HEK293T (cell line): ENCODE data around the gene FKBP7.

Source experiments
- CTCF ChIA-PET: fragments of 350-600 bp; formaldehyde crosslinking; extraction: SDS; loops from one replicate; lab custom pipeline; 2021; ENCODE audit warnings: antibody characterized with exemption, inconsistent platforms; lab: Yijun Ruan, JAX
- POLR2A ChIA-PET: fragments of 350-600 bp; formaldehyde crosslinking; extraction: SDS; loops from one replicate; lab custom pipeline; 2020; ENCODE audit warnings: antibody characterized with exemption, inconsistent platforms; lab: Yijun Ruan, JAX
- DNase-seq: peaks from one replicate; pipeline ENCODE4 v3.0.0; 2012; ENCODE audit warnings: mixed read lengths; ENCODE audit errors: extremely low spot score
- ARNT ChIP-seq: fragments of 450-650 bp; IDR thresholded peaks from 2 replicates; pipeline ENCODE4 v1.6.1; 2017; ENCODE audit warnings: mild to moderate bottlenecking
- BHLHE40 ChIP-seq: fragments of 450-650 bp; IDR thresholded peaks from 2 replicates; pipeline ENCODE4 v1.6.1; 2016; ENCODE audit warnings: mild to moderate bottlenecking, moderate library complexity, borderline replicate concordance
- CTBP1 ChIP-seq: fragments of 450-650 bp; IDR thresholded peaks from 2 replicates; pipeline ENCODE4 v1.6.1; 2016; ENCODE audit warnings: borderline replicate concordance
- ELF4 ChIP-seq: fragments of 450-650 bp; IDR thresholded peaks from 2 replicates; pipeline ENCODE4 v1.6.1; 2017; ENCODE audit warnings: antibody characterized with exemption
- FOXA1 ChIP-seq: fragments of 450-650 bp; IDR thresholded peaks from 2 replicates; pipeline ENCODE4 v1.6.1; 2016; ENCODE audit warnings: mild to moderate bottlenecking
- FOXK2 ChIP-seq: fragments of 450-650 bp; IDR thresholded peaks from 2 replicates; pipeline ENCODE4 v1.6.1; 2016; ENCODE audit warnings: mild to moderate bottlenecking
- FOXM1 ChIP-seq: fragments of 450-650 bp; IDR thresholded peaks from 2 replicates; pipeline ENCODE4 v1.6.1; 2017; ENCODE audit warnings: mild to moderate bottlenecking, borderline replicate concordance
- HDGF ChIP-seq: fragments of 450-650 bp; IDR thresholded peaks from 2 replicates; pipeline ENCODE4 v1.6.1; 2017; ENCODE audit warnings: antibody characterized with exemption, borderline replicate concordance
- L3MBTL2 ChIP-seq: fragments of 450-650 bp; conservative IDR thresholded peaks from 2 replicates; pipeline ENCODE4 v1.6.1; 2016; ENCODE audit warnings: mild to moderate bottlenecking
- LEF1 ChIP-seq: fragments of 450-650 bp; IDR thresholded peaks from 2 replicates; pipeline ENCODE4 v1.6.1; 2017; ENCODE audit warnings: mild to moderate bottlenecking, borderline replicate concordance
- NFRKB ChIP-seq: fragments of 450-650 bp; IDR thresholded peaks from 2 replicates; pipeline ENCODE4 v1.6.1; 2016; ENCODE audit warnings: mild to moderate bottlenecking, moderate library complexity
- SP1 ChIP-seq: fragments of 450-650 bp; IDR thresholded peaks from 2 replicates; pipeline ENCODE4 v1.6.1; 2017
- SUZ12 ChIP-seq: fragments of 450-650 bp; IDR thresholded peaks from 2 replicates; pipeline ENCODE4 v1.6.1; 2016; ENCODE audit warnings: mild to moderate bottlenecking
- TARDBP ChIP-seq: fragments of 450-650 bp; IDR thresholded peaks from 2 replicates; pipeline ENCODE4 v1.6.1; 2016
- ZNF384 ChIP-seq: fragments of 450-650 bp; IDR thresholded peaks from 2 replicates; pipeline ENCODE4 v1.6.1; 2016
- TF ChIP-seq, protein P1 (sequence below): fragments of 450-650 bp; IDR thresholded peaks from 2 replicates; pipeline ENCODE4 v1.6.1; 2016

Gene FKBP7

DNA sequence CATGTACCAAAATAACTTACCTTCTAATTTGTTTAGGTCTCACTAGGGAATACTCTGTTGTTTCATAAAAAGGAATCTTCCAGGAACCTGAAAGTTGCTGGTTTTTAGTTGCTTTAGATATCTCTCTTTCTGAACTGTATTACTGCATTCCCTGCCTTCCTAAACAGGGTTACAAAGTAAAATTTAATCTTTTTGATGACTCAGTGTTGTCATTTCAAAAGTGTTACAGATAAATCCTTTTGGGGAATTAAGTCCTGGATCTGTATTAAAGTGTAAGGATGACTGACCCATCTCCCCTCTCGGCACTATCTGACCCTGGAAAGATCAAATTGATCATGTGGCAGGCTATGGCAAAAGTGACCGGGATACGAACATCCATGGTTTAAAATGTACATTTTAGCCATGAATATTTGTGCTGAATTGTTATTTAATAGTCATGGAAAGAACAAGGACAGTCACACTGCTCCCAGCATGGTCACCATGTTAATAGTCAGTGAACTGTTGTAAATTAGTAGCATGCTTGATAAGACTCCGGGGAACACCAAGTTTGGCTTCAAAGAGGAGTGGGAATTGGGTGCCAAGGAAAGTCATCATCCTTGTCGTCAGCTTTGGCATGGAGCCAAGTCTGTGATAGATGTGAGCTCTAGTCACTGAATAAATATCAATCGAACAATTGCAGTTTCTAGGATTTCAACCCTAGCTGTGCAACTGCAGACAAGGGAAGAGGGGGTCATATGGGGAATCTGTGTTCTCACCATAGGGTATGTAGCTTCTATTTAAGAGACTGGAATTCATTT, 6.0 kb upstream of the FKBP7 start:
- POLR2A ChIA-PET, result interaction anchor here (1.0 kb wide), 1 partner anchor 33 kb away, joined by 3 read pairs; the partner anchor contains the start of genes PJVK and PRKRA

DNA sequence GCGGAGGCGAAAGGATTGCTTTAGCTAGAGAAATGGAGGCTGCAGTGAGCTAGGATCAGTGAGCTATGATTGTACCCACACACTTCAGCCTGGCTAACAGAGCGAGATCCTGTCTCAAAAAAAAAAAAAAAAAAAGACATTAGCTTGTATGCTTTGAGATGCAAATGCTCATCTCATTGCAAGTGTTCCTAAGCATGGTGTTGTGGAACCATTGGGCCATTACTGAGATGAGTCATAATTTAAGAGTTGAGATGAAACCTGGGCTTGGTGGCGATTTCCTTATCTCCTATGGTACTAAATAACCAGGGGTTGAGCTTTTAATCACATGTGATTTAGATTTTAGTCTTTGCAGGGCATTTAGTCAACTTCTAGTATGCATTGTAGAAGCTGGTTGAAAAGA, 4.0 kb upstream of the FKBP7 start:
- CTCF ChIA-PET, result interaction anchor here (0.7 kb wide), 1 partner anchor 15 kb away, joined by 3 read pairs; no protein-coding TSS in a partner anchor
- no peak for DNase-seq
- POLR2A ChIA-PET, result interaction anchor here (1.0 to 2.2 kb wide), 3 partner anchors 14 to 33 kb away, joined by 3 to 19 read pairs (median 3); partner anchors contain the start of genes PJVK and PRKRA
- no peak for TF ChIP-seq HDGF
- TF ChIP-seq ZNF384, result peak; percentile 60; the same call in 1 of the 2 replicates

More for the DNA sequence above, 6.0 kb upstream of the FKBP7 start:
- DNase-seq, result no peak
- TF ChIP-seq, protein P1, sequence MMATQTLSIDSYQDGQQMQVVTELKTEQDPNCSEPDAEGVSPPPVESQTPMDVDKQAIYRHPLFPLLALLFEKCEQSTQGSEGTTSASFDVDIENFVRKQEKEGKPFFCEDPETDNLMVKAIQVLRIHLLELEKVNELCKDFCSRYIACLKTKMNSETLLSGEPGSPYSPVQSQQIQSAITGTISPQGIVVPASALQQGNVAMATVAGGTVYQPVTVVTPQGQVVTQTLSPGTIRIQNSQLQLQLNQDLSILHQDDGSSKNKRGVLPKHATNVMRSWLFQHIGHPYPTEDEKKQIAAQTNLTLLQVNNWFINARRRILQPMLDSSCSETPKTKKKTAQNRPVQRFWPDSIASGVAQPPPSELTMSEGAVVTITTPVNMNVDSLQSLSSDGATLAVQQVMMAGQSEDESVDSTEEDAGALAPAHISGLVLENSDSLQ, result no peak
- TF ChIP-seq SUZ12, result no peak
- no peak for TF ChIP-seq NFRKB
- TF ChIP-seq TARDBP, result no peak
- TF ChIP-seq BHLHE40, result no peak
- TF ChIP-seq LEF1, result no peak
- no peak for TF ChIP-seq L3MBTL2
- TF ChIP-seq SP1, result no peak
- TF ChIP-seq FOXA1, result no peak
- no peak for TF ChIP-seq FOXK2
- no peak for TF ChIP-seq CTBP1
- no peak for TF ChIP-seq ELF4
- no peak for TF ChIP-seq ZNF384
- TF ChIP-seq FOXM1, result no peak
- TF ChIP-seq HDGF, result no peak
- no peak for TF ChIP-seq ARNT
- CTCF ChIA-PET, result interaction anchor here (1.1 kb wide), 1 partner anchor 12 kb away, joined by 4 read pairs; no protein-coding TSS in a partner anchor

DNA sequence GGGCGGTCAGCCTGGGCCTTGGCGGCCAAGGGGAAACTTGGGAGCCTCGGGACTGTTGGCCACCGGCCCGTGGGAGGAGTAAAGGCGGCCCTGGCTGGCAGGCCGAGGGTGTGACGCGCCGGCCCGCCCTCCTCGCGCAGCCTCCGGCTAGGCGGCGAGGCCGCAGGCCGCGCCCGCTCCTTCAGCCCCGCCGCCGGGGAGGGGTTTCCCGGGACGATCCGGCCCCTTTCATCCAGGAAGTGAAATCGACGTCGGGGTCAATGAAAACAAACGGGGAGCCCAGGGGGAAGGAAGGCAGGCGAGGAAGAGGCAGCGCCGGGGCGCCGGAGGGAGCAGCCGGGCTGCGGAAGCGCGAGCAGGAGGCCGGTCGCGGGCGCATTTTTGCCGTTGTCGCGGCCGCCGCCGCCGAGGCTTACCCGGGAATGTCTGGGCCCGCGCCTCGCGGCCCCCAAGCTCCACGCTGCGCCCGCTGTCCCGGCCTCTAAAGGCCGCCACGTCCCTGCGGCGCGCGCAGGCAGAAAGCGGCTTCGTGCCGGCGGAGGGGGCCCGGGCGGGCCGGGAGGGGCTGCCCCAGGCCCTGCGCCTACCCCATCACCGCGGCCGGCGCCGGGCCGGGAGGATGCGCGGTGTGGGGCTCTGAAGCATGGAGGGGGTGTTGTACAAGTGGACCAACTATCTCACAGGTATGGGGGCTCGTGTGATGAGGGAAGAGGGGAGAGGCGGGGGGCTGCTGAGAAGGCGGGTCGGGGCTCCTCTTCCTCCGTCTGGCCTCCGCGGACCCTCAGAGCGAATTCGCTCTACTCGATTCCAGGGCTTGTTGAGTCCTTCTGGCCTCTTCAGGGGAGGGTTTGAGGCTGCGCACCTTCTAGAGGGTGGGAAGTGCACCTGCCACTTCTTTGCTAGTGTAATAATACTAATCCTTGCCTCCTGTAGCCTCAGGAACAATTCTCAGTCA, 2.1 kb upstream of the FKBP7 start, which contains the start of gene PLEKHA3:
TSS of gene PLEKHA3 (plus strand) at position 231 of the 955 bp plus-strand sequence. CDS start at position 644, 413 bp downstream.
- ChIA-PET POLR2A (interaction anchor here (0.8 to 2.3 kb wide), 4 partner anchors 28 to 43 kb away, joined by 3 to 13 read pairs (median 4); partner anchors contain the start of genes PJVK and PRKRA), CTCF (no interaction called here)
- DNase-seq, result peak; percentile 85
- no peak for TF ChIP-seq FOXK2
- TF ChIP-seq HDGF, result no peak
- TF ChIP-seq LEF1, result no peak
- TF ChIP-seq TARDBP, result no peak
- no peak for TF ChIP-seq FOXA1
- no peak for TF ChIP-seq ARNT
- TF ChIP-seq, protein P1, result no peak
- no peak; the same call in 1 of the 2 replicates for TF ChIP-seq L3MBTL2
- no peak for TF ChIP-seq SP1

DNA sequence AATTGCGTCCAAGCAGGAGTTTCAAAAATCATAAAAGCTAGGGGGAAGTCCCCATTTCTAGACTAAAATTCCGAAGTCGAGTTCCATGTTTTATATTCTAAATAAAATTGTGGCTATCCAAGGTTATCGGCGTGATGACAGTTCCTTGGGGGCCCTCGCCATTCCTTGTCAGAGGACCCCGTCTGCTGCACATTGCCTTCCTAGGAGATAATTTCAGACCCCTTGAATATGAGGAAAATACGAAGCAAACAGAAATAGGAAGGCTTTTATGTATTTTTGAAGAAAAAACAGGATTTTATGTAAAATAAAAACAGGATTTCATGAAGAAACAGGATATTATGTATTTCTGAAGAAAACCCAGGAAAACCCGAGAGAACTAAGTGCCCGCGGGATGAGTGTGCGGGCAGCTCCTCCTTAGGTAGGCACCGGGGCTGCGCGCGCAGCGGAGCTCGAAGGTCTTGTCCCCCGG, 1.4 kb upstream of the FKBP7 start:
- ChIA-PET CTCF (no interaction called here), POLR2A (interaction anchor here (0.8 to 2.3 kb wide), 4 partner anchors 27 to 43 kb away, joined by 3 to 13 read pairs (median 4); partner anchors contain the start of genes PJVK and PRKRA)
- no peak for DNase-seq
- TF ChIP-seq SP1 (no peak), ELF4 (no peak), FOXA1 (no peak), ZNF384 (no peak), FOXM1 (no peak), LEF1 (no peak), FOXK2 (no peak), L3MBTL2 (no peak), SUZ12 (no peak), CTBP1 (no peak), BHLHE40 (no peak)
- TF ChIP-seq, protein P1, result no peak

DNA sequence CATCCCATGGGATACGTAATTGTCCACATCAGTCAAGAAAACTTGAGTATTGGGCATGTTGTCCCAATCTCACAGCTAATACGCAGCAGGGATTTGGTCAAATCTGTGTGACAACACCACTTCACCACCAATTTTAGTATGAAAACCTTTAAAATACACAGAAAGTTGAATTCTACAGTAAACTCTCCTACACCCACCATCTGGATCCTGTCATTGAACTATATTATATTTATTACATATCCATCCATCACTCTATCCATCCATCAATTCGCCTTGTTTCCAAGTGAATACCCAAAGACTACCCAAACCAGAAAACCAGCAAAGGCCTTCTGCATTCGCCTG, 846 bp upstream of the FKBP7 start:
- POLR2A ChIA-PET, result interaction anchor here (1.0 to 2.3 kb wide), 3 partner anchors 26 to 44 kb away, joined by 3 to 13 read pairs (median 5); partner anchors contain the start of genes PJVK and PRKRA
- DNase-seq, result no peak
- CTCF ChIA-PET, result no interaction called here
- TF ChIP-seq, protein P1, result peak; percentile 51; the same call in 1 of the 2 replicates
- no peak for TF ChIP-seq LEF1
